K562 (cell line): ENCODE measurements around the gene TMEM209. TPM values are rescaled to one million over a fixed set of nuclear protein-coding genes. Genes with fewer than 3 reads are reported as not detected.

Source experiments
- CHD1 ChIP-seq: fragments of 200-600 bp; sonication (generic); IDR thresholded peaks from one replicate; pipeline ENCODE4 v1.6.1; 2012; ENCODE audit warnings: mild to moderate bottlenecking, moderate library complexity, low read length, inconsistent platforms
- CUX1 ChIP-seq: fragments of 200-800 bp; sonication (Bioruptor generic); IDR thresholded peaks from 2 replicates; pipeline ENCODE4 v1.6.1; 2016; ENCODE audit warnings: missing genetic modification characterization, missing compliant biosample characterization
- ELF2 ChIP-seq: fragments of 250-450 bp; sonication (Bioruptor Pico); IDR thresholded peaks from 2 replicates; pipeline ENCODE4 v1.5.0; 2021; ENCODE audit warnings: mild to moderate bottlenecking
- GABPA ChIP-seq: fragments of 200-800 bp; sonication (Bioruptor generic); conservative IDR thresholded peaks from 2 replicates; pipeline ENCODE4 v1.6.1; 2016; ENCODE audit warnings: low read depth, missing genetic modification characterization, missing compliant biosample characterization
- HCFC1 ChIP-seq: IDR thresholded peaks from 2 replicates; pipeline ENCODE4 v1.6.1; 2012; ENCODE audit warnings: low read depth, low read length, improper control_type of control experiment
- HDAC2 ChIP-seq: fragments of 450-650 bp; IDR thresholded peaks from 2 replicates; pipeline ENCODE4 v1.6.1; 2016; ENCODE audit warnings: mild to moderate bottlenecking
- HDGF ChIP-seq: fragments of 450-650 bp; IDR thresholded peaks from 2 replicates; pipeline ENCODE4 v1.6.1; 2016
- MAFF ChIP-seq: IDR thresholded peaks from 2 replicates; pipeline ENCODE4 v1.6.1; 2012; ENCODE audit warnings: low read length, improper control_type of control experiment
- NEUROD1 ChIP-seq: fragments of 150-350 bp; IDR thresholded peaks from 2 replicates; pipeline ENCODE4 v1.6.1; 2014; ENCODE audit warnings: borderline replicate concordance, low read length, low read depth; ENCODE audit not compliant: partially characterized antibody
- NFIC ChIP-seq: fragments of 450-650 bp; IDR thresholded peaks from 2 replicates; pipeline ENCODE4 v1.6.1; 2017; ENCODE audit warnings: mild to moderate bottlenecking, inconsistent platforms
- PHB ChIP-seq: fragments of 250-450 bp; sonication (Bioruptor Pico); IDR thresholded peaks from 2 replicates; pipeline ENCODE4 v1.5.0; 2021
- POLR2B ChIP-seq: fragments of 450-650 bp; IDR thresholded peaks from 2 replicates; pipeline ENCODE4 v1.6.1; 2018; ENCODE audit warnings: low read depth; ENCODE audit not compliant: partially characterized antibody
- SIN3B ChIP-seq: fragments of 450-650 bp; IDR thresholded peaks from 2 replicates; pipeline ENCODE4 v1.6.1; 2017; ENCODE audit warnings: low read depth, mild to moderate bottlenecking, moderate library complexity
- STAT6 ChIP-seq: sonication (generic); formaldehyde crosslinking; IDR thresholded peaks from 2 replicates; pipeline ENCODE4 v1.8.1; 2023; ENCODE audit warnings: mild to moderate bottlenecking, missing genetic modification reagents
- XRCC4 ChIP-seq: IDR thresholded peaks from one replicate; pipeline ENCODE4 v1.6.1; 2011; ENCODE audit not compliant: insufficient read depth, insufficient read length; ENCODE audit errors: extremely low read depth
- ZFP36 ChIP-seq: fragments of 150-350 bp; IDR thresholded peaks from 2 replicates; pipeline ENCODE4 v1.6.1; 2018; ENCODE audit warnings: low read length, low read depth; ENCODE audit not compliant: partially characterized antibody
- ZNF12 ChIP-seq: sonication (generic); formaldehyde crosslinking; IDR thresholded peaks from 2 replicates; pipeline ENCODE4 v1.4.0; 2020; ENCODE audit warnings: mild to moderate bottlenecking, missing genetic modification reagents
- ZNF224 ChIP-seq: sonication (generic); formaldehyde crosslinking; IDR thresholded peaks from 2 replicates; pipeline ENCODE4 v1.8.0; 2022; ENCODE audit warnings: mild to moderate bottlenecking, missing genetic modification reagents
- polyA plus RNA-seq, 8 experiments: library from polyadenylated mRNA; depleted of rRNA in 4 of 8; stranded (reverse) in 5 of 8; unstranded in 3 of 8; fragments of >200 nt; fragmentation: Nextera tagmentation in 2 of 8; fragmentation: Illumina TruSeq in 1 of 8; extraction: Ambion mirVana in 2 of 8; extraction: Trizol in 1 of 8; gene quantifications; 2 replicates each; pipeline versions ENCODE4 v1.2.1 to v1.2.3, GENCODE V29; 2011 to 2014; ENCODE audit warnings: inconsistent platforms in 1 of 8, missing spikeins in 1 of 8
- total RNA-seq, 7 experiments: library from RNA; depleted of rRNA in 6 of 7; stranded (reverse); fragments of >200 nt in 6 of 7; fragmentation: Illumina TruSeq in 2 of 7; extraction: Trizol in 2 of 7; gene quantifications; 2 replicates each; pipeline versions ENCODE4 v1.2.1 to v1.2.3, GENCODE V29; 2011 to 2021; ENCODE audit warnings: low replicate concordance in 1 of 7
- TF ChIP-seq, protein P1 (sequence below): fragments of 450-650 bp; formaldehyde crosslinking; IDR thresholded peaks from 2 replicates; pipeline ENCODE4 v1.4.0; 2022; ENCODE audit warnings: mild to moderate bottlenecking, moderate library complexity

TMEM209 gene
- total and polyA plus RNA-seq, 9 of the 15 experiments (the other 6 are each of a cell fraction or from before 2014, with no cell fraction given), result 36.8 to 116 (median 76.6) TPM

GRCh38 chr7:130205084-130205947 lies at the start of gene TMEM209 (continued):
- TF ChIP-seq ELF2 (CRISPR knock-in tag), result peak; percentile 91
- TF ChIP-seq NFIC, result peak; percentile 67
- TF ChIP-seq PHB (CRISPR knock-in tag), result peak; percentile 95
- no peak; the same call in 1 of the 2 replicates for TF ChIP-seq HDAC2
- TF ChIP-seq, protein P1, sequence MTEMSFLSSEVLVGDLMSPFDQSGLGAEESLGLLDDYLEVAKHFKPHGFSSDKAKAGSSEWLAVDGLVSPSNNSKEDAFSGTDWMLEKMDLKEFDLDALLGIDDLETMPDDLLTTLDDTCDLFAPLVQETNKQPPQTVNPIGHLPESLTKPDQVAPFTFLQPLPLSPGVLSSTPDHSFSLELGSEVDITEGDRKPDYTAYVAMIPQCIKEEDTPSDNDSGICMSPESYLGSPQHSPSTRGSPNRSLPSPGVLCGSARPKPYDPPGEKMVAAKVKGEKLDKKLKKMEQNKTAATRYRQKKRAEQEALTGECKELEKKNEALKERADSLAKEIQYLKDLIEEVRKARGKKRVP (CRISPR knock-in tag), result 0 out of 2 replicates have a peak, but pooled peaks have one; percentile 12
- TF ChIP-seq GABPA (tag), result peak; percentile 97
- no peak; the same call in none of the 2 replicates for TF ChIP-seq STAT6 (CRISPR knock-in tag)
- TF ChIP-seq CUX1 (CRISPR knock-in tag), result 0 out of 2 replicates have a peak, but pooled peaks have one; percentile 67
- peak; percentile 23; the same call in 1 of the 2 replicates for TF ChIP-seq SIN3B
- no peak for TF ChIP-seq HDGF
- TF ChIP-seq NEUROD1, result peak; percentile 93
- no peak for TF ChIP-seq XRCC4
- TF ChIP-seq MAFF, result peak; percentile 90
- peak; percentile 99 for TF ChIP-seq POLR2B
- peak; percentile 96 for TF ChIP-seq CHD1
- TF ChIP-seq HCFC1, result peak; percentile 88
- TF ChIP-seq ZNF224 (CRISPR knock-in tag), result no peak
- no peak for TF ChIP-seq ZNF12 (CRISPR knock-in tag)
- TF ChIP-seq ZFP36, result peak; percentile 9
